ENCODE data around the gene PARD3B.

The PARD3B gene

GRCh38 chr2:205405194-205405593, 859.9 kb downstream of the PARD3B start:
- ChIA-PET CTCF (no interaction called here), POLR2A (ENCODE audit: low non-redundant PET) (no interaction called here)
- no peak for DNase-seq (ENCODE audit: low spot score)
- no peak for TF ChIP-seq CTCF (conservative IDR thresholded peaks at IDR 0.05; ENCODE audit: low read depth)
- no peak overlapping the region for H3K27ac ChIP-seq

- ChIA-PET POLR2A (ENCODE audit: low non-redundant PET) (no interaction called here), CTCF (interaction anchor here (0.5 kb wide), 1 partner anchor 336 kb away, joined by 3 read pairs; no protein-coding TSS in a partner anchor)
- H3K27ac ChIP-seq, result no peak overlapping the region
- DNase-seq (ENCODE audit: low spot score), result peak; percentile 16
- no peak for TF ChIP-seq CTCF (conservative IDR thresholded peaks at IDR 0.05; ENCODE audit: low read depth)
These were observed 860.5 kb downstream of the PARD3B start for GRCh38 chr2:205405752-205406151.

- no peak overlapping the region for H3K27ac ChIP-seq
- DNase-seq (ENCODE audit: low spot score), result no peak
- ChIA-PET CTCF (no interaction called here), POLR2A (ENCODE audit: low non-redundant PET) (no interaction called here)
- no peak for TF ChIP-seq CTCF (conservative IDR thresholded peaks at IDR 0.05; ENCODE audit: low read depth)
These were observed 862.7 kb downstream of the PARD3B start for GRCh38 chr2:205407984-205408383.

- no peak for DNase-seq (ENCODE audit: low spot score)
- no peak overlapping the region for H3K27ac ChIP-seq
- no peak for TF ChIP-seq CTCF (conservative IDR thresholded peaks at IDR 0.05; ENCODE audit: low read depth)
- ChIA-PET POLR2A (ENCODE audit: low non-redundant PET) (no interaction called here), CTCF (no interaction called here)
These were observed 863.4 kb downstream of the PARD3B start for GRCh38 chr2:205408696-205409095.

- TF ChIP-seq CTCF (conservative IDR thresholded peaks at IDR 0.05; ENCODE audit: low read depth), result no peak
- ChIA-PET CTCF (interaction anchor here (0.7 kb wide), 1 partner anchor 286 kb away, joined by 3 read pairs; no protein-coding TSS in a partner anchor), POLR2A (ENCODE audit: low non-redundant PET) (no interaction called here)
- no peak for DNase-seq (ENCODE audit: low spot score)
- no peak overlapping the region for H3K27ac ChIP-seq
These were observed 864.1 kb downstream of the PARD3B start for GRCh38 chr2:205409411-205409810.

GRCh38 chr2:205411558-205411957, 866.3 kb downstream of the PARD3B start:
- no peak for TF ChIP-seq CTCF (conservative IDR thresholded peaks at IDR 0.05; ENCODE audit: low read depth)
- H3K27ac ChIP-seq, result no peak overlapping the region
- POLR2A ChIA-PET (ENCODE audit: low non-redundant PET), result no interaction called here
- CTCF ChIA-PET, result no interaction called here
- no peak for DNase-seq (ENCODE audit: low spot score)

GRCh38 chr2:205424326-205424725, 879.1 kb downstream of the PARD3B start:
- ChIA-PET CTCF (no interaction called here), POLR2A (ENCODE audit: low non-redundant PET) (no interaction called here)
- no peak for TF ChIP-seq CTCF (conservative IDR thresholded peaks at IDR 0.05; ENCODE audit: low read depth)
- no peak for DNase-seq (ENCODE audit: low spot score)
- no peak overlapping the region for H3K27ac ChIP-seq

Measured in RWPE1 (cell line).